Astrocyte of the spinal cord (primary cell): ENCODE data around the gene CNNM1.

Source experiments
- DNase-seq: peaks from one replicate; pipeline ENCODE4 v3.0.0; 2011; ENCODE audit warnings: low read depth, low spot score
- H3K4me3 ChIP-seq: 2 replicates; pipeline ENCODE4 v1.5.1; 2011; ENCODE audit warnings: low read depth, mild to moderate bottlenecking, low read length, moderate library complexity
- in situ Hi-C: cut with HindIII; loops from 2 replicates; pipeline ENCODE4 v1.10.0; 2017; ENCODE audit warnings: low sequenced_read_pairs
- TF ChIP-seq, protein P1 (sequence below): IDR thresholded peaks from 2 replicates; pipeline ENCODE4 v1.5.1; 2012; ENCODE audit warnings: low read depth, mild to moderate bottlenecking, low read length, inconsistent platforms

Gene CNNM1

DNA sequence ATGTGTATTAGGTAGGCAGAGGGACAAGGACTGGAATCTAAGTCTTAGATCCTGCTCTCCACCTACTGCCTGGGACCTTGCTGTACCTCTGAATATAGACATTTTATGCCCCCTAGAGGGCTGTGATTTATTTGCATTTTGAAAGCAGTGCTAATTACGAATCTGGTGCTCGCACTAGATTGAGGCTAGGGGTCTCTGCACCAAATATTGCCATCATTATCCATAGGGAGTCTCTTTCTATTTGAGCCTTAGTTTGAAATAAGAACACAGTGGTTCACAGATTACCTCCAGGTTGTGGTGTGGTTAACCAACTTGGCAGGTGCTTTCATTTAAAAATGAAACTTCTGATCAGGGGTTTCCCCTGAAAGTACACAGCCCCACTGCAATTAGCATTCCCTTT, 41.8 kb downstream of the CNNM1 start:
- TF ChIP-seq, protein P1, sequence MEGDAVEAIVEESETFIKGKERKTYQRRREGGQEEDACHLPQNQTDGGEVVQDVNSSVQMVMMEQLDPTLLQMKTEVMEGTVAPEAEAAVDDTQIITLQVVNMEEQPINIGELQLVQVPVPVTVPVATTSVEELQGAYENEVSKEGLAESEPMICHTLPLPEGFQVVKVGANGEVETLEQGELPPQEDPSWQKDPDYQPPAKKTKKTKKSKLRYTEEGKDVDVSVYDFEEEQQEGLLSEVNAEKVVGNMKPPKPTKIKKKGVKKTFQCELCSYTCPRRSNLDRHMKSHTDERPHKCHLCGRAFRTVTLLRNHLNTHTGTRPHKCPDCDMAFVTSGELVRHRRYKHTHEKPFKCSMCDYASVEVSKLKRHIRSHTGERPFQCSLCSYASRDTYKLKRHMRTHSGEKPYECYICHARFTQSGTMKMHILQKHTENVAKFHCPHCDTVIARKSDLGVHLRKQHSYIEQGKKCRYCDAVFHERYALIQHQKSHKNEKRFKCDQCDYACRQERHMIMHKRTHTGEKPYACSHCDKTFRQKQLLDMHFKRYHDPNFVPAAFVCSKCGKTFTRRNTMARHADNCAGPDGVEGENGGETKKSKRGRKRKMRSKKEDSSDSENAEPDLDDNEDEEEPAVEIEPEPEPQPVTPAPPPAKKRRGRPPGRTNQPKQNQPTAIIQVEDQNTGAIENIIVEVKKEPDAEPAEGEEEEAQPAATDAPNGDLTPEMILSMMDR: no peak
- no peak overlapping the region for H3K4me3 ChIP-seq
- peak; percentile 26 for DNase-seq
- in situ Hi-C loops: no loop called here

GRCh38 chr10:99372546-99373271, 43.6 kb downstream of the CNNM1 start:
- DNase-seq: no peak
- in situ Hi-C loops: no loop called here

DNA sequence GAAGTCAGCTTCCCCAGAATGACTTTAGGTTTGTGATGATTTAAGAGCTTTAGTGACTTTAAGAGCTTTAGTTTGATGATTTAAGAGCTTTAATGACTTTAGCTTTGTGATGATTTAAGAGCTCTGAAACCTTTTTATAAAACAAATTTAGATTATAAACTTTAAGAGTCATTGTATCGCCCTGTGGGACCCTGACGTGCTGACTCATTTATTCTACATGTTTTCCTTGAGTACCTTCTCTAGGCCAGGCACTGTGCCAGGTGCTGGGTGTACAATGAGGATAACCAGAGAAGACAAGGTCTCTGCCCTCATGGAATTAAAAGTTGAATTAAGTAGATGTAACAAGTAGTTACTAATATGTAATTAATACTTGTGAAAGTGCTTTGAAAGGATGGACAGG, 45.4 kb downstream of the CNNM1 start:
- in situ Hi-C loops: no loop called here
- TF ChIP-seq, protein P1: no peak
- DNase-seq: no peak
- no peak overlapping the region for H3K4me3 ChIP-seq

More at GRCh38 chr10:99372546-99373271, 43.6 kb downstream of the CNNM1 start:
- no peak overlapping the region for H3K4me3 ChIP-seq
- TF ChIP-seq, protein P1: no peak

- TF ChIP-seq, protein P1: no peak
- in situ Hi-C loops: no loop called here
- H3K4me3 ChIP-seq: no peak overlapping the region
- DNase-seq: no peak
These were observed 45.8 kb downstream of the CNNM1 start for GRCh38 chr10:99374972-99375371.

DNA sequence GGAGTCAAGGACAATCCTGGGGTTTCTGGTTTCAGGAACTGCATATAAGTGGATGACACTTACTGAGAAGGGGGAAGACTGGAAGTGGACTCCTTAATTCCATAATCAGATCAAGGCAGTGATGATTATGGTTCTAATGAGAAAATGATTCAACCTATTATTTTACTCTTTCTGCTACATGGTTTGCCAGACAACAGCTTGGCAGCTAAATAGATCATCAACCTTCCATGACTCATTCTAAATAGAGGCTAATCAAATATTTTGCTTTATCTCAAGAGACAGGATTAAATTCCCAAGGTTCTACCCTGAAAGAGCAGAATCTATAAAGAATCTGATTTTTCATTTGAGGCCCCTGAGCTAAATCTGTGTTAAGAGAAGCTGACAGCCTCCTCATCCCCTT, 46.3 kb downstream of the CNNM1 start:
- no peak for DNase-seq
- in situ Hi-C loops: no loop called here
- no peak overlapping the region for H3K4me3 ChIP-seq
- TF ChIP-seq, protein P1: no peak

- H3K4me3 ChIP-seq: no peak overlapping the region
- no peak for DNase-seq
- in situ Hi-C loops: no loop called here
- TF ChIP-seq, protein P1: no peak
These were observed 53.0 kb downstream of the CNNM1 start for GRCh38 chr10:99382176-99382575.
